ENCODE measurements around the gene TMEM247. TPM values are rescaled to one million over a fixed set of nuclear protein-coding genes. Genes with fewer than 3 reads are reported as not detected.

Gene TMEM247
- total and polyA plus RNA-seq, 2 experiments from 2014 or later, result not detected

DNA sequence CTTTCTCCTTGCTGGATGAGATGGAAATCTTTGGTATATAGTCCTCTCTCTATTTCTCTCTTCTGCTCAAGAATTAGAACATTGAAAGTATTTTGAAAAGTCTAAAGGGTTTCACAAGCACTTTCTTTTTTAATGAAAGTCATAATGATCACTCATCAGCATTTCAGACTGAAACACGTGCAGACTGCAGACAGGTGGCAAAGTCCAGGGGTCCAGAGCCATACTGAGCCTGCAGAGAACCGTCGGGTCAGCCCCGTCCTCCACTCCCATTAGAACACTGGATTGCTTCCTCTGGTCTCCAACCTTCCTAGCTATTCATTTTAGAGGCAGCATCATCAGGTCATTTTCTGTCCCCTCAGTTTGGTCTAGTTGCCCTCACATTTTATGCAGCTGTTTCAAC, 3.1 kb downstream of the TMEM247 start:
- TF ChIP-seq EZH2 (IDR thresholded peaks at IDR 0.05; ENCODE audit: borderline replicate concordance) (no peak), EZH2phosphoT487 (IDR thresholded peaks at IDR 0.05; ENCODE audit: low read depth, severe bottlenecking, unreplicated experiment) (no peak), CTCF (IDR thresholded peaks at IDR 0.05; ENCODE audit: poor library complexity) (no peak)
- no peak overlapping the region for H3K4me3 ChIP-seq
- H4K20me1 ChIP-seq (ENCODE audit: insufficient read depth, poor library complexity, severe bottlenecking), result no peaks in the 10 kb centered on the region
- WGBS (ENCODE audit: low lambda C conversion rate, missing lambda C conversion rate), result 73% methylated on average over 4 of the region's 4 CpGs
- H3K9me3 ChIP-seq (ENCODE audit: low read depth), result no peaks in the 10 kb centered on the region
- H3K9me2 ChIP-seq (replicated peaks; ENCODE audit: insufficient read depth), result no peaks in the 10 kb centered on the region
- peaks cover 3% of the 10 kb centered on the region for H3K4me1 ChIP-seq (ENCODE audit: insufficient read depth)
- H3K79me2 ChIP-seq, result no peaks in the 10 kb centered on the region
- H3K27me3 ChIP-seq, result no peaks in the 10 kb centered on the region
- H3K27ac ChIP-seq, result no peak overlapping the region
- DNase-seq (ENCODE audit: low spot score), result no peak
- no peak overlapping the region for H3K4me2 ChIP-seq
- H2AFZ ChIP-seq, result no peak overlapping the region
- no peaks in the 10 kb centered on the region for H3K36me3 ChIP-seq (replicated peaks; ENCODE audit: insufficient read depth, low read depth)

GRCh38 chr2:46485002-46485401, 5.6 kb downstream of the TMEM247 start:
- H3K9me2 ChIP-seq (replicated peaks; ENCODE audit: insufficient read depth), result no peaks in the 10 kb centered on the region
- no peaks in the 10 kb centered on the region for H4K20me1 ChIP-seq (ENCODE audit: insufficient read depth, poor library complexity, severe bottlenecking)
- no peak overlapping the region for H3K27ac ChIP-seq
- TF ChIP-seq EZH2 (IDR thresholded peaks at IDR 0.05; ENCODE audit: borderline replicate concordance), result no peak
- TF ChIP-seq CTCF (IDR thresholded peaks at IDR 0.05; ENCODE audit: poor library complexity), result no peak
- no peak for TF ChIP-seq EZH2phosphoT487 (IDR thresholded peaks at IDR 0.05; ENCODE audit: low read depth, severe bottlenecking, unreplicated experiment)
- H3K9me3 ChIP-seq (ENCODE audit: low read depth), result no peaks in the 10 kb centered on the region
- peaks cover 3% of the 10 kb centered on the region for H3K4me1 ChIP-seq (ENCODE audit: insufficient read depth)
- H3K36me3 ChIP-seq (replicated peaks; ENCODE audit: insufficient read depth, low read depth), result no peaks in the 10 kb centered on the region
- no peak overlapping the region for H2AFZ ChIP-seq
- no peak overlapping the region for H3K4me2 ChIP-seq
- no peak for DNase-seq (ENCODE audit: low spot score)
- WGBS (ENCODE audit: low lambda C conversion rate, missing lambda C conversion rate), result over 99% methylated on average over 5 of the region's 5 CpGs
- no peak overlapping the region for H3K4me3 ChIP-seq
- H3K27me3 ChIP-seq, result no peaks in the 10 kb centered on the region
- no peaks in the 10 kb centered on the region for H3K79me2 ChIP-seq

DNA sequence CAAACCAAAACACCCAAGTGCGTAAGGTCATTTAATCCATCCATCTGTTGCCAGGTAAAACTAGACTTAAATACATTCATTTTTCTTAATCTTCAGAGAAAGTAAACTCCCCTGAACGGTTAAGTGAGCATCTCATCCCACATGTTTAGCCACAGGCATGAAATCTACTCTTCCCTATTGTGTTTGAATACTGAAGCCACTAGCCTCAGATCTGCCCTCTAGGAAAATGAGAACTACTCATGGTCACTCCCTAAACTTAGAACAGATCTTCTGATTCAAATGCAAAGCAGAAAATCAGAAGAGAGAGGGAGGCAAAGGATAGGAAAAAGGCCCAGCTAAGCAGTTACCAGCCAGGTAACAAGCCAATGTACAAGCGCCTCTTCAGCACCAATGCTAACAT, 7.1 kb downstream of the TMEM247 start:
- Histone ChIP-seq H3K79me2 (no peaks in the 10 kb centered on the region), H3K36me3 (replicated peaks; ENCODE audit: insufficient read depth, low read depth) (no peaks in the 10 kb centered on the region), H3K4me3 (no peak overlapping the region), H2AFZ (no peak overlapping the region), H3K27me3 (no peaks in the 10 kb centered on the region), H3K4me1 (ENCODE audit: insufficient read depth) (peaks cover 3% of the 10 kb centered on the region), H3K9me2 (replicated peaks; ENCODE audit: insufficient read depth) (no peaks in the 10 kb centered on the region), H4K20me1 (ENCODE audit: insufficient read depth, poor library complexity, severe bottlenecking) (no peaks in the 10 kb centered on the region), H3K27ac (no peak overlapping the region), H3K4me2 (no peak overlapping the region), H3K9me3 (ENCODE audit: low read depth) (no peaks in the 10 kb centered on the region)
- no peak for DNase-seq (ENCODE audit: low spot score)
- WGBS (ENCODE audit: low lambda C conversion rate, missing lambda C conversion rate), result 86% methylated on average over 3 of the region's 3 CpGs
- TF ChIP-seq EZH2 (IDR thresholded peaks at IDR 0.05; ENCODE audit: borderline replicate concordance), result no peak
- no peak for TF ChIP-seq CTCF (IDR thresholded peaks at IDR 0.05; ENCODE audit: poor library complexity)
- TF ChIP-seq EZH2phosphoT487 (IDR thresholded peaks at IDR 0.05; ENCODE audit: low read depth, severe bottlenecking, unreplicated experiment), result no peak
